ENCODE data around the gene AIG1.
"Not testable (repeated sequence)": the region's sequence is repeated elsewhere in the genome, so short reads cannot be mapped to it uniquely, and the experiment has no call there.

The AIG1 gene

GRCh38 chr6:143337201-143337949 lies 276.7 kb downstream of the AIG1 start:
- DNase-seq, result peak; percentile 2 to 57 (median 16)

DNA sequence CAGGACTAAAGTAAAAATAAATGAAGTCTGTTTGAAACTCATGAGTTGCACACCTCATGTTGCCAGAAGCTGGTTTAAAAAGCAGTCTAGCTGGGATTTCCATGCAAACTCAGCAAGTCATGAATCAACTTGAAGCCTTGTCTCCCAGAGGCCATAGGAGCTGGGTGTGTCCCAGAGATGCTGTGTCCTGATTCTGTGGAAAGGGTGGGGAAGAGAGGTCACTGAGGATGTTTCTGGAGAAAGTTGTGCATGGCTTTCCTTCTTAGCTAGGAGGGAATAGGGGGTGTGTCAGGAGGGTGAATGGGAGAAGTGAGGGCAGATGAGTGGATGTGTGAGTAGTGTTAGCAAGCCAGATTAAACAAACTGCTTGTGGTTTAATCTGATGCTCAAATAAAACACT lies 278.5 kb downstream of the AIG1 start:
- DNase-seq, result no peak

- not testable (repeated sequence) for DNase-seq
These were observed 284.8 kb downstream of the AIG1 start for GRCh38 chr6:143345477-143345876.

GRCh38 chr6:143346004-143346403 lies 285.3 kb downstream of the AIG1 start:
- no peak for DNase-seq

- no peak for DNase-seq
These were observed 287.8 kb downstream of the AIG1 start for GRCh38 chr6:143348531-143348930.

DNA sequence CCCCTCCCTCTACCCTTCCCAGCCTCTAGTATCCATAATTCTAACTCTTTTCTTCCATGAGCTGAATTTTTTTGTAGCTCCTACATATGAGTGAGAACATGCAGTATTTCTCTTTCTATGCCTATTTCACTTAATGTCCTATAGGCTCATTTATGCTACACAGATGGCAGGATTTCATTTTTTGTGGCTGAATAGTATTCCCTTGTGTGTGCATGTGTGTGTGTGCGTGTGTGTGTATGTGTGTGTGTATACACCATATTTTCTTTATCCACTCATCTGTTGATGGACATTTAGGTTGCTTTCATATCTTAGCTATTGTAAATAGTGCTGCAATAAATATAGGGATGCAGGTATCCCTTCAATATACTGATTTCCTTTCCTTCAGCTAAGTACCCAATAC lies 288.8 kb downstream of the AIG1 start:
- no peak for DNase-seq

DNA sequence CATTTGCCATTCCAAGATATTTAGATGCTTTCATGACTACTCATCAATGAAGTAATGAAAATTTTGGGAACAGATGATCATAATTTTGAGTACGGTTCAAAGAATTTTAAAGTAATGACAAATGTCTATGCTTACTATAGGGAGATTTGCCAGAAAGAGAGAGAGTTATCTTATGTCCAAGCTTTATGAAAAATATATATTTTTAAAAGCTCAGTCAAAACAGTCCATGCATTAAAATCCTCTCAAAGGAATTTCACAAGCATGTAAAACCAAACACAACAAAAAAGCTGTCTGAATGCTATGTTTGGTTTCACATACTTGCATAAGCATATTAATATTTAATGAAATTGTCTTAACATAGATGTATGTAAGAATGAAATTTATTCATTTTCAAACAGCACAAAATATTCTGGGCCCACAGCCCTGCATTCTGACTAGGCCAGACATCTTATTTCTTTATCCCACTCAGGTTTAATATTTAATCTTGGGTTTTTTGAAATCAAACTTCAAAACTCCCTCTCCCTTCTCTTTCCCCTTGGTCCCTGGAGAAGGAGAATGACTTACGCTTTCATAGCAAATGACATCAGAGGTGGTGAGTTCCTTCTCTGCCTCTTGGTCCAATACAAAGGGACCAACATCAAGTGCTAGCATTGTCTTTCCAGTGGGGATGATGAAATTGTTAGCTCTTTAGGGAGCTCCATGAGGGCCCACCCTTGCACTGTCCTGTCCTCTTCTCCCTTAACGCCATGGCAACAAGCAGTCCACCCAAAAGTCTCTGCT lies 295.6 kb downstream of the AIG1 start:
- DNase-seq, result no peak

DNA sequence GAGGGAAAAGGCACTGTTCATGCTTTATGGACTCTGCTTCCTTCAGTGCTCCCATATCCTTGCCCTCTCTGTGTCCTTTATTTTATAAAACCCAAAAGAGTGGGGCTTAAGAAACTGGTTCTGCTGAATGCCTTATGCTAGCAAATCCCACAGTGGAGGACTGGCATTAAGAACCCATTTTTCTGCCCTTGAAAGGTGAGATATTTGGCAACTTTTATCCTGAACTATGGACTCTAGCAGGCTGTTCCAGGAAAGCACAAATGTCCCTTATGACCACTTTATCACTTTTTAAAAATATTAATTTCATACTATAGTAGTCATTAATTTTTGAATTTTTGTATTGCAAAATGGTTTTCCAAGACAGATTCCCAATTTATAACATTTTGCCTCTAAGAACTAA lies 296.5 kb downstream of the AIG1 start:
- no peak for DNase-seq

- no peak for DNase-seq
These were observed 297.0 kb downstream of the AIG1 start for GRCh38 chr6:143357561-143358255.

- no peak for DNase-seq
These were observed 301.0 kb downstream of the AIG1 start for GRCh38 chr6:143361536-143362191.

- DNase-seq, result no peak
These were observed 301.5 kb downstream of the AIG1 start for GRCh38 chr6:143362192-143362558.

GRCh38 chr6:143363299-143363698 lies 302.6 kb downstream of the AIG1 start:
- no peak for DNase-seq

GRCh38 chr6:143368426-143368825 lies 307.7 kb downstream of the AIG1 start:
- no peak for DNase-seq

- DNase-seq, result no peak
These were observed 309.3 kb downstream of the AIG1 start for GRCh38 chr6:143369971-143370370.

GRCh38 chr6:143370812-143371370 lies 310.2 kb downstream of the AIG1 start:
- no peak for DNase-seq

DNA sequence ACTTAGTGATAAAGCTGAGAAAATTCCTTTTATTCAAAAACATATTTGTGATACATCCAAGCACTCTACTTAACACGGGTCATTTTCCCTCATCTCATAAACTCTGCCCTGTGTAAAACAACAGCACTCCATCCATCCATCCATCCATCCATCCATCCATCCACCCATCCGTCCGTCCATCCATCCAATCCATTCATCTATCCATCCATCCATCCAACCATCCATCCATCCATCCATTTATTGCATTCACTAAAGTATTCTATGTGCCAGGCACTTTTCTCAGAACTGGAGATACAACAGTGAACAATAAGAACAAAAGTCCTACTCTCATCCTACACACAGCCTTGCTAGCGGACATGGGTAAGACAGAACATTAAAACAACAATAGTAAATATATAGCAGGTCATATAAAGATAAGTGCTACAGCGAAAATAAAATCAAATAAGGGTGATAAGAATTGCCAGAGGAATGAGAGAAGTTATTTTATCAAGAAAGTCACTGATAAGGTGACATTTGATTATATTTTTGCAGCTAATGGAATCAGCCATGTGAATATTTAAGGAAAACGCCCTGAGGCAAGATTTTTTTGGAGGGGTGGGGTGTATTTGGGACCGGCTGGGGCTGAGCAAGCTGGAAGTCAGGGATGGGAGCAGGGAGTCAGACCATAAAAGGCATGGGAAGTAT lies 311.7 kb downstream of the AIG1 start:
- DNase-seq, result no peak

DNA sequence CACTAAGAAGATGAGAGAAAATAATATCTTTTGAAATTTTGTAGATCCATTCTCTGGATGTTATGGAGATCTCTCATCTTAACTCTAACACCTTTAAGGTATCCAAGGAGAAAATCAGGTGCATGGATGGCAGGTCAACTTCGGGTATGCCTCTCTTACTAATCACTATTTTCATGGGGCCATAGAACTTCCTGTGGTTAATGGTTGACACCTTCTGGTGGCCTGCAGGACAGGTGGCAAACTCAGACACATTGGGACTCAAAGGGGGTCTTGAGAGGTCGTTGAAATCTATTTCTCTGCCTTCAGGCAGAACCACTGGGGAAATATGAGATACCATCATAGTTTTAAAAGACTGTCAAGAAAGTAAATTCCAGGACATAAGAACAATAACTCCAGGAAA lies 313.3 kb downstream of the AIG1 start:
- no peak for DNase-seq

DNA sequence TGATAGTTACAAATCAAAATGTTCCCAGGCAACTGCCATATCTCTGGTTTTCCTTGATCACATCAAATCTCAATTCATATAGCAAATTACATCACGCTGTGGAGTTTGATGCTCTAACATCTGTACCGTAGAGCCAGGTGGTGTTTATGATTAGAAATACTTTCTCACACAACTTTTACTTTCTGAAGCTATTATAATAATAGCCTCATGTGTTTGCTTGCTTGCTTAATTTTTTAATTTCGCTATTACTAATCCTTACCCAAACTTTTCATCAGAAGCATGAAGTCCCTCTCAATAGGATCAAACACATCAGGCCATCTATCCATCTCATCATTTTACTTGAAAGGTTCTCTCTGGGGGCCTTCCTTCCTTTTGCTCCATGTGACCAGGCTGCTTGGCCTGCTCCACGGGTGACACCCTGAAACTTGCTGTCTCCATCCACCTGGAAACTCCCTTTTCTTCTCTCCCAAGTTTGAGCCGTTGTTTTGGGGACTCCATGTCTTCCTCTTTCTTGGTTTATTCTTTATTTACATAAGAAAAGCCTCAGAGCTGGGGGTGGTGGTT lies 314.4 kb downstream of the AIG1 start:
- DNase-seq, result no peak

DNA sequence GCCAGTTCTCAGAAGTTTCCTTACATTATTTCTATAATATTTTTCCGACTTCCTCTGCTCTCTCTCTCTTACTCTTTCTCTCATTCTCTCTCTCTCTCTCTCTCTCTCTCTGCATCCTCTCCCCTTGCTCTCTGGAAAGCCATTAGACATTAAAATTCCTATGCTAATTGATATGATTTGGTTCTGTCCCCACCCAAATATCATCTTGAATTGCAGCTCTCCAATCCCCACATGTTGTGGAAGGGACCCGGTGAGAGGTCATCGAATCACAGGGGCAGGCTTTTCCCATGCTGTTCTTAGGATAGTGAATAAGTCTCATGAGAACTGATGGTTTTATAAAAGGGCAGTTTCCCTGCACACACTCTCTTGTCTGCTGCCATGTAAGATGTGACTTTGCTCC lies 315.7 kb downstream of the AIG1 start:
- no peak for DNase-seq

DNA sequence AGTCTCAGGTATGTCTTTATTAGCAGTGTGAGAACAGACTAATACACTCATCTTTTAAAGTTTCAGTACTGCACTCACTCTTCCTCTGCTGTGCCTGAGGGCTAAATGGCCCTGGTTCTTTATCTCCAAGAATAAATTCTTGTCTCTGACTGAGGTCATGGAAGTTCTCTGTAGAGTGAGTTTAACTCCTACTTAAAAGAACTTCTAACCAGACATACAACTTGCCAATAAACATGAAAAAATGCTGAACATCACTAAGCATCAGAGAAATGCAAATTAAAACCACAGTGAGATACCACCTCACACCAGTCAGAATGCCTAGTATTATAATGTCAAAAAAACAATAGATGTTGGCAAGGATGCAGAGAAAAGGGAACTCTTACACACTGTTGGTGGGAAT lies 316.2 kb downstream of the AIG1 start:
- no peak for DNase-seq

DNA sequence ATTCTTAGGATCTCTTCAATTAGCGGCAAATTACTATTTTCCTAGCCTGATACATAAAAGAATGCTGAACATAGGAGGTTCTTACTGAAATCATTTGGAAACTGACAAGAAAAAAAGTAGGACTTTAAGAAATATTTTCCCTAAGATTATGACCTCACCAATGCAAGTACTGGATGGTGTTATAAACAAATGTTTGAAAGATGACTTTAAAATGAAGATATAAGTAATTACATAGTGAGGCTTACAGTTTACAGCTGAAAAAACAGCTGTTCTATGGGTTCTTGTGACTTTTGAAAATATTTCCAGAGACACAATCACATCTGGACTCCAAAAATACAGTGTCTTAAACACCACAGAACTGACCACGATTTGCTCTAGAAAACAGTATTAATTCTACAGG lies 324.9 kb downstream of the AIG1 start:
- DNase-seq, result no peak

- no peak for DNase-seq
These were observed 329.6 kb downstream of the AIG1 start for GRCh38 chr6:143390278-143390677.

Measured in activated CD4-positive, CD25-positive, alpha-beta regulatory T cell (primary cell).